GM10266 (cell line): ENCODE measurements around the gene RPLP1.

Experiments used
- DNase-seq: peaks from one replicate; pipeline ENCODE4 v3.0.0; 2012; ENCODE audit errors: extremely low spot score
- CTCF ChIP-seq: IDR thresholded peaks from 2 replicates; pipeline ENCODE4 v1.5.1; 2012; ENCODE audit warnings: mild to moderate bottlenecking, low read depth; ENCODE audit not compliant: control insufficient read depth, insufficient read depth; ENCODE audit errors: missing control alignments

The RPLP1 gene

DNA sequence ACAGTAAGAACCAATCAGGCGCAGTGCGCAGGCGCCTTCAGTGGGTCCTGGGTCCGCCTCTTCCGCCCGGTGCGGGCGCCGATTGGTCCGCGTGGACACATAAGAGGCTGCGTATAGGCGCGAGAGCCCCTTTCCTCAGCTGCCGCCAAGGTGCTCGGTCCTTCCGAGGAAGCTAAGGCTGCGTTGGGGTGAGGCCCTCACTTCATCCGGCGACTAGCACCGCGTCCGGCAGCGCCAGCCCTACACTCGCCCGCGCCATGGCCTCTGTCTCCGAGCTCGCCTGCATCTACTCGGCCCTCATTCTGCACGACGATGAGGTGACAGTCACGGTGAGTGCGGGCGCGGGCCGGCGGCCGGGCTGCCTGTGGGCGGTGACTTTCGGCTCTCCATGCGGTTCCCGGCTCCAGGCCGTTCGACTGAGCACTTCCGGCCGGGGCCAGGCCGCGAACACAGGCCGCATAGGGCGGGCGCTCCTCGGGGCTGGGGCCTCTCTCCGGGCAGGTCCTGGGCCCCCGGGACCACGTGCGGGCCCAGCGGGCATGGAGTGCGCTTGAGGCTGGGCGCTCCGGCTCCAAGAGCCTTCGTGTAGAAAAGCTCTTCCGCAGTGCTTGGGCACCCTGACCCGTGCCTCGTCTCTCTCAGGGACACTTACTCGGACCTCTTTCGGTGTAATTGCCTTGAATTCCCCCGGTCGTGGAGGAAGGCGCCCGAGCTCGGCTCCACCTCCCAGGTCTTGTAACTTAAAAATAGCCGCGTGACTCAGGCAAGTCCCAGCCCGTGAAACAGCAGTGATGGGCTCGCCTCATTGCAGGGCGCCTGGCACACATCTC, at the start of gene RPLP1:
Gene RPLP1 (plus strand): TSS at position 127 of the 830 bp plus-strand sequence. CDS start 131 bp downstream, at position 258.
- peak; percentile 93 for DNase-seq
- TF ChIP-seq CTCF = no peak

DNA sequence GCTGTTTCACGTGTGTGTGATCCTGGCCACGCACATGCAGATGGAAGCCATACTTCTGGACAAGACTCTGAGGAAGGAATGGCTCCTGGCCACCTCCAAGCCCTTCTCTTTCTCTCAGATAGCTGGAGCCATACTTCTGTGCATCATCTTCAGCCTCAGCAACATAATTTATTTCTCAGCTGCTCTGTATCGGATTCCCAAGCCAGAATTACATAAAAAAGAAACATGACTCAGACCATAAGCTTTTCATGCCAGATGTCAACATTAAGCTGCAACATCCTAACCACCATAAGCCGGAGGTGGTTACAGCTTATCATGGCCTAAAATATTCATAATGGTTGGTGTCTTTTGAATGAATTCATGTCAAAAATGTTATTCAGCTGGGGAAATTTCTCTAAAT, 49.0 kb upstream of the RPLP1 start:
- TF ChIP-seq CTCF = no peak
- DNase-seq = no peak

DNA sequence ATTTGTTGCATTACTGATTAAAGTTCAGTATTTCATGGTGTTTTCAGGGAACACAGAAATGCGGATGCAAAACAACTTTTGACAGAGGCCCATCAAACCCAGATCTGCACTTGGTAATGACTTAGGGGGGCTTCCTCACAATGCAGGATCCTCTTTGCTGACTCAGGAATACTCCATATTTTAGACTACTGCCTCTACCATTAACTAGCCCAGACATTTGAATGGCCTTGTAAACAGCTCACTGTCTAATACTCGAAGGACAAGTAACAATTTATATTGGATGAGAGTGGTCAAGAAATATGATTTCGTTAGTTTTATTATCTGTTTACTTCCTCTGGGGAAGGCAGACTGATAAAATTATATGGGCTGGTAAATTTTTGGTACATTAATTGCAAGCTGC, 47.5 kb upstream of the RPLP1 start:
- TF ChIP-seq CTCF = no peak

GRCh38 chr15:69407719-69408400, 44.8 kb upstream of the RPLP1 start:
- TF ChIP-seq CTCF = no peak
- DNase-seq = no peak

More for the DNA sequence above, 47.5 kb upstream of the RPLP1 start:
- no peak for DNase-seq

- TF ChIP-seq CTCF = no peak
- DNase-seq = no peak
These were observed 43.8 kb upstream of the RPLP1 start for GRCh38 chr15:69408841-69409240.

DNA sequence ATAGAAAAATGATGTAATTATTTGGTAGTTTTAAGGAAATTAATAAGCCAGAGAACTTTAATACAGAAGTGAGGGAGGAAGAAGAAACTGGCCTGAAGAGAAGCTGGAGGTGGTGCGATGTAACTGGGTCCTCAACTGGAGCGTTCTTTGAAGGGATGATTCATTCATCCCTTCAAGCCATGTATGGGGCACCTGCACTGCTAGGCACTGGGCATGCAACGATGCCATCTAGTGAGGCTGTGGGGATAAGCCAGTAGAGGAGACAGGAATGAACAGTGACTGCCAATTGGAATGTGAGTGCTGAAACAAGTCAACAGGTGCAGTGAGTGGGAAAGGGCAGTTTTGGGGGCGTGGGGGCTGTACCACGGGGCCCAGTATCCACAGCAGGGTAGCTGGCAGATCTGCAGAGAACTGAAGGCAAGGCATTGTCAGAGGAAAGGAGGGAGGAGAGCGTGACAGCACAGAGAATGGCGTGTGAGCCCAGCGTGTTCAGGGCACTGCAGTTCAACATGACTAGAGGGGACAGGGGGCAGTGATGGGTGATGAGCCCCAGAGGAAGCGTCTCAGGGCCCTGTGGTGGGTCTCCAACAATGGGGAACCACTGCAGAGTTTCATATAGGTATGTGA, 42.3 kb upstream of the RPLP1 start:
- TF ChIP-seq CTCF = no peak
- no peak for DNase-seq
